BE2C (cell line): ENCODE results near the gene CCDC112.

Experiments used
- DNase-seq: peaks from one replicate; pipeline ENCODE4 v3.0.0-alpha.2; 2020
- H3K27me3 ChIP-seq: fragments of 250-450 bp; sonication (Bioruptor Pico); 2 replicates; pipeline ENCODE4 v1.5.1; 2020; ENCODE audit warnings: mild to moderate bottlenecking
- H3K36me3 ChIP-seq: fragments of 250-450 bp; sonication (Bioruptor Pico); 2 replicates; pipeline ENCODE4 v1.5.1; 2020; ENCODE audit warnings: mild to moderate bottlenecking
- H3K4me1 ChIP-seq: fragments of 250-450 bp; sonication (Bioruptor Pico); 2 replicates; pipeline ENCODE4 v1.5.1; 2020
- H3K4me3 ChIP-seq: 2 replicates; pipeline ENCODE4 v1.5.1; 2011; ENCODE audit warnings: low read depth, low read length
- H3K9me3 ChIP-seq: fragments of 250-450 bp; sonication (Bioruptor Pico); 2 replicates; pipeline ENCODE4 v1.5.1; 2020
- TF ChIP-seq, protein P1 (sequence below): IDR thresholded peaks from 2 replicates; pipeline ENCODE4 v1.5.1; 2012; ENCODE audit warnings: mild to moderate bottlenecking, low read depth, low read length

Gene CCDC112

DNA sequence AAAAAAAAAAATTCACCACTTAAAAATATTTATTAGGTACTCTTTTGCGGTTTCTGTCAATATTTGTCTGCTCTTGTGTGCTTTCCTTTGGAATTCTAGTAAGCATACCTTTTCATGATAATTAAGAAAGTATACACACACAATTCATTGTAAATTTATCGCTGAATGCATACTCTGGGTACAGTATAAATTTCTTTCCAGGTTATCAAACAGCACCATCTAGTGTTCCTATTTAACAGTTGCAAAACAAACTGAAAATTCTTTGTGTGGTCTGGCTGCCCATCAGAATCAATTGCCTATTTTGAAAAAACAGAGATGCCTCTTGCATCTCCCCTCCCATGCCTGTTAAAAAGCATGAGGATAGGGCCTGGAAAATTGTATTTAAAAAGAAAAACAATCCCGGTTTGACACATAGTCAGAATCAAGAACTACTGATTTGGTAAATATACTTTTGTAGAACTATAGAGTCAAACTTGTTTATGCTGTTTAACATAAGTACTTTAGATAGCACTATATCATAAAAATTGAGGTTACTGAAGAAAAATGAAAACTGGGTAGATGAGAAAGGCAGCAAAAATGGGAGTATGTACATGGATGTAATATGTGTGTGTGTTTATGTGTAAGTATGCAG is 50.0 kb downstream of the CCDC112 start:
- Histone ChIP-seq H3K4me1 (peaks cover 4% of the 10 kb centered on the region; the same call in 1 of the 2 replicates), H3K27me3 (no peaks in the 10 kb centered on the region), H3K9me3 (no peaks in the 10 kb centered on the region), H3K4me3 (no peak overlapping the region), H3K36me3 (peaks cover 3% of the 10 kb centered on the region; the same call in 1 of the 2 replicates)
- TF ChIP-seq, protein P1, sequence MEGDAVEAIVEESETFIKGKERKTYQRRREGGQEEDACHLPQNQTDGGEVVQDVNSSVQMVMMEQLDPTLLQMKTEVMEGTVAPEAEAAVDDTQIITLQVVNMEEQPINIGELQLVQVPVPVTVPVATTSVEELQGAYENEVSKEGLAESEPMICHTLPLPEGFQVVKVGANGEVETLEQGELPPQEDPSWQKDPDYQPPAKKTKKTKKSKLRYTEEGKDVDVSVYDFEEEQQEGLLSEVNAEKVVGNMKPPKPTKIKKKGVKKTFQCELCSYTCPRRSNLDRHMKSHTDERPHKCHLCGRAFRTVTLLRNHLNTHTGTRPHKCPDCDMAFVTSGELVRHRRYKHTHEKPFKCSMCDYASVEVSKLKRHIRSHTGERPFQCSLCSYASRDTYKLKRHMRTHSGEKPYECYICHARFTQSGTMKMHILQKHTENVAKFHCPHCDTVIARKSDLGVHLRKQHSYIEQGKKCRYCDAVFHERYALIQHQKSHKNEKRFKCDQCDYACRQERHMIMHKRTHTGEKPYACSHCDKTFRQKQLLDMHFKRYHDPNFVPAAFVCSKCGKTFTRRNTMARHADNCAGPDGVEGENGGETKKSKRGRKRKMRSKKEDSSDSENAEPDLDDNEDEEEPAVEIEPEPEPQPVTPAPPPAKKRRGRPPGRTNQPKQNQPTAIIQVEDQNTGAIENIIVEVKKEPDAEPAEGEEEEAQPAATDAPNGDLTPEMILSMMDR, result peak; percentile 74
- no peak for DNase-seq

DNA sequence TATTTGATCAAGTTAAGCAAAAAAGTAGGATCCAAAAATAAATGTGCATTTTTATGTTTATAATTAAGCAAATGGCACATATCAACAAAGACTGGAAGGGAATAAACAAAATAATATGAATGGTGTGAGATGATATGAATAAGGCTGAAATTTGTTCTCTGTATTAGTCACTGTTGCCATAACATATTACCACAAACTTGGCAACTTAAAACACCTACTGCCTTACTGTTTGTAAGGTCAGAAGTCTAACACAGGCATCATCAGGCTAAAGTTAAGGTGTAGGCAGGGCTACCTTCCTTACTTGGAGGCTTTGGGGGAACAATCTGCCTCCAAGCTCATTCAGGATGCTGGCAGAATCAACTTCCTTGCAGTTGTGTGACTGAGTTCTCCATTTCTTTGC is 53.0 kb downstream of the CCDC112 start:
- no peaks in the 10 kb centered on the region for H3K27me3 ChIP-seq
- peaks cover 4% of the 10 kb centered on the region; the same call in 1 of the 2 replicates for H3K4me1 ChIP-seq
- TF ChIP-seq, protein P1, result no peak
- H3K4me3 ChIP-seq, result no peak overlapping the region
- no peak for DNase-seq
- H3K9me3 ChIP-seq, result no peaks in the 10 kb centered on the region
- H3K36me3 ChIP-seq, result peaks cover 12% of the 10 kb centered on the region

DNA sequence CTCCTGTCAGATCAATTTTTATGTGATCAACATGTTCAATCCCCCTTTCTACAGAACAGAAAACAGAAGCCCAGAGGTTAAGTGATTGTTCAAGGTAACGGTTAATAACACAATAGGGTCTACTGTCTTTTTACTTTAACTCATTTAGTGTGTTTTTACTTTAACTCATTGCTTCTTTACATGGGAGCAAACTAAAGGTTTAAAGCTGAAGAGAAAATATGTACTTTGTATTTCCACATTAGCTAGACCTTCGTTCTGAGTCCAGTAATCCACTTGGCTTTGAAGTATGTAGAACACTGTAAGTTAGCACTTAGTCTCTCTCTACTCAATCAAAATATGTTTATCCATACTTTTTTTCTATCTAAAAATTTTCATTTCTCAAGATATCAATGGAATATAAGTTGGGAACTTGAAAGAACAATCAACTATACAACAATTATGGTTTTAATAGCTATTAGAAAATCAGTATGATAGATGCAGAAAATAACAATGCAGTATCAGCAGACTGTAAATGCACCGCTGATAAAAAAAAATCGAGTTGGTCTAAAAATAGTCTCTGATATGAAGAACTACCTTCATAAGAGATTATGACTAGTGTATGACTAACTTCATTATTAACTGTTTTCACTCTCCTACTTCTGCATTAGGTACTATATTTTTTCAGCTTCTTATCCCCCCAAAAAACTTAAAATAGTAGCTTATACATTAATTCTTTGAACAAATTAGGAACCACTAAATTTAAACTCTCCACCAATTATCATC is 54.4 kb downstream of the CCDC112 start:
- DNase-seq, result no peak
- TF ChIP-seq, protein P1, result no peak
- H3K4me1 ChIP-seq, result peaks cover 4% of the 10 kb centered on the region; the same call in 1 of the 2 replicates
- H3K27me3 ChIP-seq, result no peaks in the 10 kb centered on the region
- peaks cover 15% of the 10 kb centered on the region for H3K36me3 ChIP-seq
- H3K4me3 ChIP-seq, result no peak overlapping the region
- H3K9me3 ChIP-seq, result no peaks in the 10 kb centered on the region

DNA sequence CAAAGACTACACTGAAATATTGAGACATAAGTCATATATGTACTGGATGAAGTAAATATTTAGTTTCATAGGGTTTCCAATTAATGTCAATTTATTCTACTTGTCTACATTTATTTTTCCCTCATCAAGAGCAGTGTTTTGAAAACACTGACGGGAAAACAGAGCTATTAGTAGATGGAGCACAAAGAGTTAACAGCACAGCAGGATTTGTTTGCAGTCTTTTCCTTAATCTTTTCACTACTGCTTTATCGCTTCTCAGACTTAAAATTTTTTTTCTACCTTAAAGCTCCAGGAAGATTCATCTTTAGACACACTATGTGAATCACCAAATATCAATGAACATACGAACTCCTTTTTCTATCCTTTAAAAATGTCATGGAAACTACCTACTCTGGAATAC is 59.4 kb downstream of the CCDC112 start:
- Histone ChIP-seq H3K9me3 (no peaks in the 10 kb centered on the region), H3K4me3 (no peak overlapping the region), H3K36me3 (peaks cover 22% of the 10 kb centered on the region), H3K4me1 (no peaks in the 10 kb centered on the region), H3K27me3 (no peaks in the 10 kb centered on the region)
- TF ChIP-seq, protein P1, result no peak
- no peak for DNase-seq

DNA sequence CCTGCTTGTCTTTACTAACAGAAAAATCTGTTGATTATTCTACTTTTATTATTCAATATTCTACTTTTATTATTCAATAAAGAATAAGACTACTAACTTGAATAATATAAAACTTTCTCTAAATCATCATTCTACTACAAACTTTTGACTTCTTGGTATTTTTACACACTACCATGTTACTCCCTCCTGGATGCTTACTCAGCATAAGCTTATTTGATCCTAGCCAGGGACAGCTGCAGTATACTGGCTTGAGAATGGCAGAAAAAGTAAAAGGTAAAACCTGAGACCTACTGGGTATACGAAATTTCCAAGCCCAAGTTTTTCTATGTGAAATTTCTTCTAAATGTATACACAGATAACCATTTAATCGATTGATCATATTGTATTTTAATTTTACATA is 59.9 kb downstream of the CCDC112 start:
- H3K4me3 ChIP-seq, result no peak overlapping the region
- no peaks in the 10 kb centered on the region for H3K27me3 ChIP-seq
- no peak for DNase-seq
- TF ChIP-seq, protein P1, result no peak
- H3K36me3 ChIP-seq, result peaks cover 22% of the 10 kb centered on the region
- no peaks in the 10 kb centered on the region for H3K4me1 ChIP-seq
- H3K9me3 ChIP-seq, result no peaks in the 10 kb centered on the region

DNA sequence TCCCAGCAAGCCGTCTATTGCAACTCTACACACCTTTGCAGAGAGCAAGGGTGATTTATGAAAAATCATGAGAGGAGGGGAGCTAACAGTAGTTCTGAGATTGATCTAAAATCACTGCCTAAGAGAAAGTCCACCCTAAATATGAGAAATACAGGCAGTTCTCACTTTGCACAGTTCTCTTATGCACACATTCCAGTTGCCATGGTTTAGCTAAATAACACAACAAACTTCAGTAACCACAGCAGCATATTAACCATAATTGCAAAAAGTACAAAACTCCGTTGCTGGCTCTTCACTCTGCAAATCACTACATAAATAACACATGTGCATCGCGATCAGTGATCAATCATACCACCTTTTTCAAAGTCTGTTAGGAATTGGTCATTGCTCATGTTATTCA is 64.9 kb downstream of the CCDC112 start:
- no peak for DNase-seq
- no peaks in the 10 kb centered on the region for H3K4me1 ChIP-seq
- H3K9me3 ChIP-seq, result no peaks in the 10 kb centered on the region
- no peak overlapping the region for H3K4me3 ChIP-seq
- H3K36me3 ChIP-seq, result peaks cover 9% of the 10 kb centered on the region
- TF ChIP-seq, protein P1, result no peak
- no peaks in the 10 kb centered on the region for H3K27me3 ChIP-seq
